ENCODE results near the gene TNNI2. TPM values are rescaled to one million over a fixed set of nuclear protein-coding genes. Genes with fewer than 3 reads are reported as not detected.
A peak's percentile ranks its signal among the peaks of the same experiment; 100 is the strongest.

TNNI2 gene
- total and polyA plus RNA-seq, 10 of the 15 experiments (the other 5 are each of a cell fraction or from before 2014, with no cell fraction given), result 0.14 to 0.79 (median 0.37) TPM; not detected in 4

- peak; percentile 39; the same call in 1 of the 2 replicates for TF ChIP-seq MLLT1 (IDR thresholded peaks at IDR 0.05)
- no peak for TF ChIP-seq NFIC (IDR thresholded peaks at IDR 0.05; ENCODE audit: low read depth, low read length)
- peak; percentile 92 for TF ChIP-seq CREM (IDR thresholded peaks at IDR 0.05; ENCODE audit: low read depth)
- peak; percentile 27; the same call in 1 of the 2 replicates for TF ChIP-seq POLR2A (IDR thresholded peaks at IDR 0.05; ENCODE audit: low read depth, low read length)
- peak; percentile 84; the same call in 1 of the 2 replicates for TF ChIP-seq GATAD2B (conservative IDR thresholded peaks at IDR 0.05; ENCODE audit: low read depth)
- TF ChIP-seq RELB (IDR thresholded peaks at IDR 0.05; ENCODE audit: low read depth), result peak; percentile 98
Observed at GRCh38 chr11:1854949-1855885, 16.4 kb downstream of the TNNI2 start (continued).

- H2AFZ ChIP-seq (ENCODE audit: control insufficient read depth, low read depth, low read length), result no peak overlapping the region
- H3K9me3 ChIP-seq (replicated peaks; ENCODE audit: control insufficient read depth, insufficient read depth, low read length), result no peaks in the 10 kb centered on the region
- H3K9ac ChIP-seq (ENCODE audit: control insufficient read depth, insufficient read depth, low read length), result peak overlapping the region; percentile 68
- H3K4me3 ChIP-seq, result peak overlapping the region; percentile 96
- DNase-seq (ENCODE audit: low read depth, low spot score) (no peak), ATAC-seq (no peak), FAIRE-seq (no peak)
- in situ Hi-C loops (cut with MboI), result loop anchor here (10.0 kb wide), 1 partner anchor 1011 kb away; the partner anchor contains the start of genes POLR2L and TSPAN4
- POLR2A ChIA-PET, result interaction anchor here (0.9 kb wide), 1 partner anchor 39 kb away, joined by 4 read pairs; no protein-coding TSS in a partner anchor
- H3K4me2 ChIP-seq (ENCODE audit: control insufficient read depth, insufficient read depth), result peak overlapping the region; percentile 100
- peaks cover 1 to 3% of the 10 kb centered on the region in 2 experiments; a peak in 3 of 4 replicates for H3K36me3 ChIP-seq (ENCODE audit: control insufficient read depth in 2 of 2, insufficient read depth in 2 of 2, low read length in 1 of 2)
- SMC1A ChIA-PET (ENCODE audit: uncharacterized antibody, unreplicated experiment), result interaction anchor here (1.4 to 1.7 kb wide), 3 partner anchors 15 to 162 kb away, joined by 3 to 6 read pairs (median 3); no protein-coding TSS in a partner anchor
- no peaks in the 10 kb centered on the region for H3K27me3 ChIP-seq (replicated peaks in 1 of 2; ENCODE audit: control insufficient read depth in 2 of 2, insufficient read depth in 2 of 2, low read length in 1 of 2)
- H3K27ac ChIP-seq (ENCODE audit: control insufficient read depth, insufficient read depth), result peak overlapping the region; percentile 99
- BruUV-seq (replicated peaks), result no TSS peak
- intact Hi-C loops (cut with micrococcal nuclease; ENCODE audit: unreplicated experiment), result no loop called here
- CTCF ChIA-PET, result interaction anchor here (1.1 to 3.0 kb wide), 5 partner anchors 9 to 180 kb away, joined by 3 to 10 read pairs (median 4); no protein-coding TSS in a partner anchor
- peaks cover 43% of the 10 kb centered on the region for H3K4me1 ChIP-seq (ENCODE audit: control insufficient read depth, insufficient read depth, low read length)
- RAD21 ChIA-PET (ENCODE audit: unreplicated experiment), result interaction anchor here (0.9 to 1.2 kb wide), 2 partner anchors 8 to 23 kb away, joined by 3 read pairs; no protein-coding TSS in a partner anchor
- peaks cover 17% of the 10 kb centered on the region; the same call in 1 of the 2 replicates for H4K20me1 ChIP-seq (ENCODE audit: control insufficient read depth, insufficient read depth)
- peaks cover 84% of the 10 kb centered on the region for H3K79me2 ChIP-seq (ENCODE audit: control insufficient read depth, insufficient read depth, low read length)
- 86% methylated on average over 11 of the region's 11 CpGs for WGBS (ENCODE audit: insufficient coverage, insufficient replicate concordance, low lambda C conversion rate, missing lambda C conversion rate)
- TF ChIP-seq CUX1 (IDR thresholded peaks at IDR 0.05; ENCODE audit: insufficient replicate concordance, low read depth, low read length), result no peak
- no peak for TF ChIP-seq TARDBP (IDR thresholded peaks at IDR 0.05; ENCODE audit: borderline replicate concordance)
- TF ChIP-seq PAX5 (IDR thresholded peaks at IDR 0.05; ENCODE audit: borderline replicate concordance, low read depth, low read length), result no peak
- TF ChIP-seq POLR2A (IDR thresholded peaks at IDR 0.05; ENCODE audit: low read depth, low read length), result no peak
- TF ChIP-seq EP300 (IDR thresholded peaks at IDR 0.05; ENCODE audit: borderline replicate concordance in 1 of 2, control insufficient read depth in 1 of 2, low read depth in 2 of 2, low read length in 2 of 2), result no peak
- TF ChIP-seq NFYB (IDR thresholded peaks at IDR 0.05; ENCODE audit: insufficient read depth, low read depth, low read length), result no peak
Observed at GRCh38 chr11:1855886-1856265, 17.1 kb downstream of the TNNI2 start.
